Keratinocyte (primary cell): ENCODE results near the gene OTOA.
"Not testable (repeated sequence)": the region's sequence is repeated elsewhere in the genome, so short reads cannot be mapped to it uniquely, and the experiment has no call there.

ENCODE experiments used
- EZH2 ChIP-seq: IDR thresholded peaks from one replicate; pipeline ENCODE4 v1.6.1; 2012; ENCODE audit warnings: inconsistent platforms, mild to moderate bottlenecking, low read length, moderate library complexity
- TF ChIP-seq, protein P1 (sequence below), 3 experiments: IDR thresholded peaks in 1 of 3; conservative IDR thresholded peaks in 1 of 3; optimal IDR thresholded peaks in 1 of 3; 2 replicates in 2 of 3; 3 replicates in 1 of 3; pipeline versions ENCODE3 to v1.5.1; 2011; ENCODE audit warnings: low read length in 3 of 3, mild to moderate bottlenecking in 3 of 3, moderate library complexity in 2 of 3, control low read depth in 1 of 3, inconsistent platforms in 1 of 3; ENCODE audit not compliant: insufficient read depth in 2 of 3; ENCODE audit errors: extremely low read depth in 1 of 3

DNA sequence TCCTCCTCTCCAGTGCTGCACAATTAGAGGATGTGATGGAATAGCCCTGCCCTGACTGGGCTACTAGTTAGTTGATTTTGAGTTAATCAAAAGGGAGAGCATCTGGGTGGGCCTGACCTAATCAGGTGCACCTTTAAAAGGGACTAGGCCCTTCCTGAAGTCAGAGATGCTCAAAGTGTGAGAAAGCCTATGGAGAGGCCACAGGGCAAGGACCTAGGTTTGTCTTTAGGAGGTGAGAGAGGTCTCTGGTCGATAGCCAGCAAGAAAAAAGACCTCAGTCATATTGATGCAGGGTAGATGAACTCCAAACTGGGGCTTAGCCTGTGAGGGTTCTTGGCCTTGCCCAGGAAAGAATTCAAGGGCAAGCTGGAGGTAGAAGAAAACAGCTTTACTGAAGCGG lies 104.5 kb downstream of the OTOA start:
- TF ChIP-seq, protein P1, sequence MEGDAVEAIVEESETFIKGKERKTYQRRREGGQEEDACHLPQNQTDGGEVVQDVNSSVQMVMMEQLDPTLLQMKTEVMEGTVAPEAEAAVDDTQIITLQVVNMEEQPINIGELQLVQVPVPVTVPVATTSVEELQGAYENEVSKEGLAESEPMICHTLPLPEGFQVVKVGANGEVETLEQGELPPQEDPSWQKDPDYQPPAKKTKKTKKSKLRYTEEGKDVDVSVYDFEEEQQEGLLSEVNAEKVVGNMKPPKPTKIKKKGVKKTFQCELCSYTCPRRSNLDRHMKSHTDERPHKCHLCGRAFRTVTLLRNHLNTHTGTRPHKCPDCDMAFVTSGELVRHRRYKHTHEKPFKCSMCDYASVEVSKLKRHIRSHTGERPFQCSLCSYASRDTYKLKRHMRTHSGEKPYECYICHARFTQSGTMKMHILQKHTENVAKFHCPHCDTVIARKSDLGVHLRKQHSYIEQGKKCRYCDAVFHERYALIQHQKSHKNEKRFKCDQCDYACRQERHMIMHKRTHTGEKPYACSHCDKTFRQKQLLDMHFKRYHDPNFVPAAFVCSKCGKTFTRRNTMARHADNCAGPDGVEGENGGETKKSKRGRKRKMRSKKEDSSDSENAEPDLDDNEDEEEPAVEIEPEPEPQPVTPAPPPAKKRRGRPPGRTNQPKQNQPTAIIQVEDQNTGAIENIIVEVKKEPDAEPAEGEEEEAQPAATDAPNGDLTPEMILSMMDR (optimal IDR thresholded peaks at IDR 0.05 in 1 of 3, IDR thresholded peaks at IDR 0.05 in 1 of 3, conservative IDR thresholded peaks at IDR 0.05 in 1 of 3; ENCODE audit: extremely low read depth in 1 of 3, insufficient read depth in 2 of 3, low read length in 3 of 3), result not testable (repeated sequence)
- TF ChIP-seq EZH2, result not testable (repeated sequence)
